ENCODE measurements around the gene ZCCHC14. TPM values are rescaled to one million over a fixed set of nuclear protein-coding genes. Genes with fewer than 3 reads are reported as not detected.

Gene ZCCHC14
- total RNA-seq, 2 experiments from 2014 or later = 16.4 to 18.3 TPM

DNA sequence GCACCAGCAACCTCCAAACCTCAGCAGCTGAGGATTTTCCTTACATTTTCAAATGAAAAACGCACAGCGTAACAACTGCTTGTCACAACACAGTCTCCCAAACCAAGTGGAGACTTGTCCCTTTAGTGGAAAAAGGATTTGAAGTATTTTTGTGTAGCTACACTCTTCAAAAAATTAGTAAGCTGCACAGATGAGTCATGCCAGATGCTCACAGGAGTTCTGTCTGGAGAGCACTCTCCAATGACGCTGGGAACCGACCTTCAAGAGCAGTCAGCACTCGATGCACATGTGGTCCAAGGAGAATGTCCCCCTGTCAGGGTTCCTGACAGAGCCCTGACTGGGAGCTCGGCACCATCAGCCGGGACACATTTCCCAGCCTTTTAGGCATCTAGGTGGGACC, 60.9 kb downstream of the ZCCHC14 start:
- Histone ChIP-seq H3K4me3 (ENCODE audit: low read length) (no peak overlapping the region), H3K27ac (ENCODE audit: low read depth in 1 of 2, low read length in 2 of 2) (no peak overlapping the region), H3K36me3 (ENCODE audit: insufficient read depth, low read length) (peaks cover 19% of the 10 kb centered on the region), H3K27me3 (ENCODE audit: control insufficient read depth in 1 of 2, insufficient read depth in 2 of 2, low read length in 2 of 2) (no peaks in the 10 kb centered on the region), H3K9me3 (ENCODE audit: control insufficient read depth in 1 of 2, insufficient read depth in 1 of 2, low read length in 2 of 2) (no peaks in the 10 kb centered on the region), H3K4me1 (ENCODE audit: insufficient read depth, low read length) (peaks cover 16% of the 10 kb centered on the region)
- POLR2A ChIA-PET = no interaction called here
- DNase-seq (no peak), ATAC-seq (ENCODE audit: poor library complexity) (no peak)
- no peak overlapping the region for H3K4me3 Mint-ChIP-seq
- H3K27me3 Mint-ChIP-seq = no peaks in the 10 kb centered on the region
- TF ChIP-seq, protein P1, sequence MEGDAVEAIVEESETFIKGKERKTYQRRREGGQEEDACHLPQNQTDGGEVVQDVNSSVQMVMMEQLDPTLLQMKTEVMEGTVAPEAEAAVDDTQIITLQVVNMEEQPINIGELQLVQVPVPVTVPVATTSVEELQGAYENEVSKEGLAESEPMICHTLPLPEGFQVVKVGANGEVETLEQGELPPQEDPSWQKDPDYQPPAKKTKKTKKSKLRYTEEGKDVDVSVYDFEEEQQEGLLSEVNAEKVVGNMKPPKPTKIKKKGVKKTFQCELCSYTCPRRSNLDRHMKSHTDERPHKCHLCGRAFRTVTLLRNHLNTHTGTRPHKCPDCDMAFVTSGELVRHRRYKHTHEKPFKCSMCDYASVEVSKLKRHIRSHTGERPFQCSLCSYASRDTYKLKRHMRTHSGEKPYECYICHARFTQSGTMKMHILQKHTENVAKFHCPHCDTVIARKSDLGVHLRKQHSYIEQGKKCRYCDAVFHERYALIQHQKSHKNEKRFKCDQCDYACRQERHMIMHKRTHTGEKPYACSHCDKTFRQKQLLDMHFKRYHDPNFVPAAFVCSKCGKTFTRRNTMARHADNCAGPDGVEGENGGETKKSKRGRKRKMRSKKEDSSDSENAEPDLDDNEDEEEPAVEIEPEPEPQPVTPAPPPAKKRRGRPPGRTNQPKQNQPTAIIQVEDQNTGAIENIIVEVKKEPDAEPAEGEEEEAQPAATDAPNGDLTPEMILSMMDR (IDR thresholded peaks at IDR 0.05) = no peak
- intact Hi-C loops (cut with DNase I, micrococcal nuclease) = no loop called here
- H3K36me3 Mint-ChIP-seq (ENCODE audit: low read depth) = peaks cover 30% of the 10 kb centered on the region
- H3K4me1 Mint-ChIP-seq (ENCODE audit: low read depth) = peaks cover 20% of the 10 kb centered on the region
- no peak overlapping the region for H3K27ac Mint-ChIP-seq
- CTCF ChIA-PET = no interaction called here
- no peaks in the 10 kb centered on the region for H3K9me3 Mint-ChIP-seq

DNA sequence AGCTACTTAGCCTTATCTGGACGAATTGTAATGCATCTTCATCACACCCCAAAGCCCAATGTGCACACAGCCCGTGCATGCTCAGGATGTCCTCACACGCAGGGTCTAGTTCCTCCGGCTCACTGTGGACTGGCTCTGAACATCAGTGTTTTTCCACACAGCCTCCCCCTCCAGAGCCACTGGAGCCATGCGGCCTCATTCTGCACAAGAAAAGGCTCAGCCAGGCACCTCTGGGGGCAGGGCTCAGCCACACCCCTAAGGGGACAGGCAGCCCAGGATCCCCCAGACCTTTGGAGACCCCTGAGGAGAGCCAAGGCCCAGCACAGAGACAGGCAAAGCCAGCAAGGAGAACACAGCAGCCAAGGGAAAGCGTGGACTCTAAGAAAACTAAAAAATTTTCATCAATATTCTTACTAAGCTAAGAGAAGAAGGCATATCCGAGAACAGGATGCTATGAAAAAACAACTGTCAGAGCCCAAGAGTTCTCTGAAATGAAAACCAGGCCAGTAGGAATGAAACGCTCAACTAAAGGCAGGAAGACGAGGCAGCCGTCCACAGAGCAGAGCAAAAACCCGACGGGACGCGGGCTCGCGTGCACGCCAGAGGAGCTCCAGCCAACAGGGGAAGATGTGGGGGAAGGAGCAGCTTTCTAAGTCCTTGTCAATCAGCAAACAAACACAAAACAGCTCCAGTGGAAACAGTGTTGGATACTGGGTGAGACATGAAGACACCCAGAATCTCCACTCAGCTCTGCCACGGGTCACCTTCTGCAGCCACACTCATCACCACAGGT, 66.2 kb downstream of the ZCCHC14 start:
- Mint-ChIP-seq H3K4me3 (no peak overlapping the region), H3K4me1 (ENCODE audit: low read depth) (no peaks in the 10 kb centered on the region), H3K27ac (no peak overlapping the region), H3K27me3 (no peaks in the 10 kb centered on the region), H3K9me3 (no peaks in the 10 kb centered on the region), H3K36me3 (ENCODE audit: low read depth) (peaks cover 53% of the 10 kb centered on the region)
- ATAC-seq (ENCODE audit: poor library complexity) (no peak), DNase-seq (no peak)
- no peaks in the 10 kb centered on the region for H3K9me3 ChIP-seq (ENCODE audit: control insufficient read depth in 1 of 2, insufficient read depth in 1 of 2, low read length in 2 of 2)
- H3K27me3 ChIP-seq (ENCODE audit: control insufficient read depth in 1 of 2, insufficient read depth in 2 of 2, low read length in 2 of 2) = no peaks in the 10 kb centered on the region
- intact Hi-C loops (cut with DNase I, micrococcal nuclease) = no loop called here
- ChIA-PET POLR2A (no interaction called here), CTCF (interaction anchor here (1.0 kb wide), 1 partner anchor 10 kb away, joined by 3 read pairs; no protein-coding TSS in a partner anchor)
- TF ChIP-seq, protein P1 (IDR thresholded peaks at IDR 0.05) = no peak
- H3K4me1 ChIP-seq (ENCODE audit: insufficient read depth, low read length) = no peaks in the 10 kb centered on the region
- H3K4me3 ChIP-seq (ENCODE audit: low read length) = no peak overlapping the region
- H3K27ac ChIP-seq (ENCODE audit: low read depth in 1 of 2, low read length in 2 of 2) = no peak overlapping the region
- peaks cover 36% of the 10 kb centered on the region for H3K36me3 ChIP-seq (ENCODE audit: insufficient read depth, low read length)

DNA sequence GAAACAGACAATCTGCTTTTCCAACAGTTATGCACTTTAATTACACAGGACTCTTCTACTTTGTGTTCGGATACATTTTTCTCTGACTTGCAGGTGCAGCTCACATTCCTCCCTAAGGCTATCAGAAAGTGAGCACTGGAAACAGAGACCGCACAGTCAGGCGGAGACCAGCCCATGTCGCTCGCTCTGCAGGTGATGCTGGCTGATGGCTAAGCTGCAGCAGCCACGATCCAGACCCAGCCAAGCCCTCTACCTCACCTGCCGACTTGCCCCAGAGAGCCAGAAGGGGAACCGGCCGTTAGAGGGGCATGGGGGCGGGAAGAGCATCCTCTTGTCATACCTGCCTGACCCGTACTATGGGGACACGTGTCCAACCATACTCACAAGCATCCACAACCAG, 66.9 kb downstream of the ZCCHC14 start:
- no peak for ATAC-seq (ENCODE audit: poor library complexity)
- DNase-seq = no peak
- Mint-ChIP-seq H3K27me3 (no peaks in the 10 kb centered on the region), H3K9me3 (no peaks in the 10 kb centered on the region), H3K4me1 (ENCODE audit: low read depth) (no peaks in the 10 kb centered on the region), H3K4me3 (no peak overlapping the region), H3K36me3 (ENCODE audit: low read depth) (peaks cover 57% of the 10 kb centered on the region), H3K27ac (no peak overlapping the region)
- H3K4me1 ChIP-seq (ENCODE audit: insufficient read depth, low read length) = no peaks in the 10 kb centered on the region
- intact Hi-C loops (cut with DNase I, micrococcal nuclease) = no loop called here
- TF ChIP-seq, protein P1 (IDR thresholded peaks at IDR 0.05) = no peak
- no peak overlapping the region for H3K27ac ChIP-seq (ENCODE audit: low read depth in 1 of 2, low read length in 2 of 2)
- ChIA-PET POLR2A (no interaction called here), CTCF (interaction anchor here (1.0 kb wide), 1 partner anchor 9 kb away, joined by 3 read pairs; no protein-coding TSS in a partner anchor)
- no peaks in the 10 kb centered on the region for H3K9me3 ChIP-seq (ENCODE audit: control insufficient read depth in 1 of 2, insufficient read depth in 1 of 2, low read length in 2 of 2)
- no peak overlapping the region for H3K4me3 ChIP-seq (ENCODE audit: low read length)
- no peaks in the 10 kb centered on the region for H3K27me3 ChIP-seq (ENCODE audit: control insufficient read depth in 1 of 2, insufficient read depth in 2 of 2, low read length in 2 of 2)
- H3K36me3 ChIP-seq (ENCODE audit: insufficient read depth, low read length) = peaks cover 37% of the 10 kb centered on the region

Measured in CD4-positive, alpha-beta T cell (primary cell).